Muscle of arm (tissue), 12 donors: Measurements from ENCODE around the gene ELN. TPM values are rescaled to one million over a fixed set of nuclear protein-coding genes. Genes with fewer than 3 reads are reported as not detected.

ENCODE experiments used
- DNase-seq: peaks from one replicate; pipeline ENCODE4 v3.0.0-alpha.2; 2013
- polyA plus RNA-seq, 12 donors: library from polyadenylated mRNA; unstranded; fragments of 120-200 nt; gene quantifications; one replicate each; pipeline ENCODE4 v1.2.1, GENCODE V29; 2013; ENCODE audit not compliant: insufficient read length in 12 of 12

Gene ELN
- polyA plus RNA-seq, 12 donors = 67.0 to 192 (median 103) TPM; not detected in 1

GRCh38 chr7:74092321-74092963, 64.5 kb downstream of the ELN start:
- DNase-seq = no peak

GRCh38 chr7:74092964-74093471, 65.0 kb downstream of the ELN start:
- DNase-seq = no peak

GRCh38 chr7:74093671-74094223, 65.8 kb downstream of the ELN start:
- no peak for DNase-seq

- DNase-seq = no peak
These were observed 66.5 kb downstream of the ELN start for GRCh38 chr7:74094224-74095101.

GRCh38 chr7:74095135-74095534, 67.2 kb downstream of the ELN start:
- no peak for DNase-seq

GRCh38 chr7:74097937-74098614, 70.1 kb downstream of the ELN start:
- no peak for DNase-seq

GRCh38 chr7:74099031-74099430, 71.1 kb downstream of the ELN start:
- no peak for DNase-seq

- DNase-seq = peak; percentile 56
These were observed 73.2 kb downstream of the ELN start for GRCh38 chr7:74101061-74101681.

GRCh38 chr7:74103219-74103772, 75.3 kb downstream of the ELN start:
- no peak for DNase-seq

GRCh38 chr7:74104702-74105101, 76.7 kb downstream of the ELN start:
- DNase-seq = no peak

- DNase-seq = no peak
These were observed 78.0 kb downstream of the ELN start for GRCh38 chr7:74105992-74106391.

- no peak for DNase-seq
These were observed 78.9 kb downstream of the ELN start for GRCh38 chr7:74106846-74107245.

GRCh38 chr7:74115326-74115725, 87.4 kb downstream of the ELN start:
- DNase-seq = no peak

- no peak for DNase-seq
These were observed 88.4 kb downstream of the ELN start for GRCh38 chr7:74116356-74116755.

Other genes starting within 250 kb of the ELN start
- 100 to 1,000 TPM in 1 of 12 donors, 10 to 100 TPM in 2, 1 to 10 TPM in 1, under 1 TPM in 7, not detected in 1; 0.30 to 105 (median 0.88) TPM for gene CLDN4, start 197.2 kb upstream of the ELN start, polyA plus RNA-seq
- 1 to 10 TPM in 7 of 12 donors, under 1 TPM in 3, not detected in 2; 0.49 to 3.1 (median 1.7) TPM for gene METTL27, start 185.7 kb upstream of the ELN start, polyA plus RNA-seq
- gene TMEM270, start 167.0 kb upstream of the ELN start, polyA plus RNA-seq = not detected
- gene LIMK1, start 55.6 kb downstream of the ELN start, polyA plus RNA-seq = 10 to 100 TPM in 10 of 12 donors, 1 to 10 TPM in 1, not detected in 1; 9.6 to 34.0 (median 14.5) TPM
- gene EIF4H, start 146.2 kb downstream of the ELN start, polyA plus RNA-seq = 100 to 1,000 TPM; 170 to 283 (median 213) TPM
- 1 to 10 TPM in 10 of 12 donors, not detected in 2; 2.2 to 8.5 (median 3.5) TPM for gene LAT2, start 181.8 kb downstream of the ELN start, polyA plus RNA-seq
- gene RFC2, start 226.2 kb downstream of the ELN start, polyA plus RNA-seq = 10 to 100 TPM in 11 of 12 donors, not detected in 1; 32.0 to 52.5 (median 41.6) TPM